Muscle layer of duodenum (tissue), 2 donors: ENCODE measurements around the gene ZMIZ1.

Source experiments
- H3K27ac ChIP-seq: one replicate; pipeline ENCODE4 v1.7.0; 2013; ENCODE audit warnings: mild to moderate bottlenecking, low read length
- H3K27me3 ChIP-seq: one replicate; pipeline ENCODE4 v1.7.0; 2013; ENCODE audit warnings: low read depth, mild to moderate bottlenecking, control low read depth, low read length
- H3K36me3 ChIP-seq, 2 donors: one replicate each; pipeline ENCODE4 v1.7.0; 2013; ENCODE audit warnings: low read length in 2 of 2, control low read depth in 1 of 2, mild to moderate bottlenecking in 1 of 2; ENCODE audit not compliant: insufficient read depth in 2 of 2, control insufficient read depth in 1 of 2
- H3K4me1 ChIP-seq, 2 donors: one replicate each; pipeline ENCODE4 v1.7.0; 2013; ENCODE audit warnings: low read length in 2 of 2, mild to moderate bottlenecking in 2 of 2, control low read depth in 1 of 2, moderate library complexity in 1 of 2; ENCODE audit not compliant: insufficient read depth in 2 of 2, control insufficient read depth in 1 of 2
- H3K4me3 ChIP-seq, 2 donors: one replicate each; pipeline ENCODE4 v1.7.0; 2013; ENCODE audit warnings: low read length in 2 of 2, low read depth in 1 of 2, mild to moderate bottlenecking in 1 of 2
- H3K9me3 ChIP-seq, 2 donors: one replicate each; pipeline ENCODE4 v1.7.0; 2013; ENCODE audit warnings: low read length in 2 of 2, control low read depth in 1 of 2, mild to moderate bottlenecking in 1 of 2; ENCODE audit not compliant: control insufficient read depth in 1 of 2
- donor health status: healthy.

The ZMIZ1 gene

GRCh38 chr10:79111846-79112614 is 43.3 kb downstream of the ZMIZ1 start:
- H3K9me3 ChIP-seq, result no peaks in the 10 kb centered on the region
- peak overlapping the region; percentile 58 for H3K27ac ChIP-seq
- no peak overlapping the region for H3K4me3 ChIP-seq
- peaks cover 7 to 9% of the 10 kb centered on the region in 2 donors for H3K36me3 ChIP-seq
- H3K4me1 ChIP-seq, result peaks cover 10 to 70% of the 10 kb centered on the region in 2 donors
- H3K27me3 ChIP-seq, result no peaks in the 10 kb centered on the region

- Histone ChIP-seq H3K4me3 (peak overlapping the region in 1 of 2 donors; percentile 21), H3K36me3 (peaks cover 7 to 9% of the 10 kb centered on the region in 2 donors), H3K27ac (peak overlapping the region; percentile 58), H3K9me3 (no peaks in the 10 kb centered on the region), H3K27me3 (no peaks in the 10 kb centered on the region), H3K4me1 (peaks cover 10 to 70% of the 10 kb centered on the region in 2 donors)
Measured at GRCh38 chr10:79112881-79113431, 44.2 kb downstream of the ZMIZ1 start.

GRCh38 chr10:79113827-79114226 is 45.1 kb downstream of the ZMIZ1 start:
- peak overlapping the region; percentile 58 for H3K27ac ChIP-seq
- no peaks in the 10 kb centered on the region for H3K9me3 ChIP-seq
- peaks cover 10 to 61% of the 10 kb centered on the region in 2 donors for H3K4me1 ChIP-seq
- no peaks in the 10 kb centered on the region for H3K27me3 ChIP-seq
- H3K36me3 ChIP-seq, result peaks cover 7 to 9% of the 10 kb centered on the region in 2 donors
- no peak overlapping the region for H3K4me3 ChIP-seq

GRCh38 chr10:79115302-79115701 is 46.5 kb downstream of the ZMIZ1 start:
- H3K36me3 ChIP-seq, result peaks cover 16 to 17% of the 10 kb centered on the region in 2 donors
- no peak overlapping the region for H3K4me3 ChIP-seq
- no peak overlapping the region for H3K27ac ChIP-seq
- H3K27me3 ChIP-seq, result no peaks in the 10 kb centered on the region
- H3K9me3 ChIP-seq, result no peaks in the 10 kb centered on the region
- H3K4me1 ChIP-seq, result peaks cover 10 to 60% of the 10 kb centered on the region in 2 donors

GRCh38 chr10:79116368-79116767 is 47.6 kb downstream of the ZMIZ1 start:
- H3K36me3 ChIP-seq, result peaks cover 12 to 20% of the 10 kb centered on the region in 2 donors
- H3K27ac ChIP-seq, result no peak overlapping the region
- no peaks in the 10 kb centered on the region for H3K27me3 ChIP-seq
- no peak overlapping the region for H3K4me3 ChIP-seq
- H3K9me3 ChIP-seq, result no peaks in the 10 kb centered on the region
- peaks cover 10 to 60% of the 10 kb centered on the region in 2 donors for H3K4me1 ChIP-seq

GRCh38 chr10:79116801-79117723 is 48.3 kb downstream of the ZMIZ1 start:
- peaks cover 13 to 24% of the 10 kb centered on the region in 2 donors for H3K36me3 ChIP-seq
- H3K4me3 ChIP-seq, result no peak overlapping the region
- no peaks in the 10 kb centered on the region for H3K27me3 ChIP-seq
- H3K27ac ChIP-seq, result no peak overlapping the region
- H3K4me1 ChIP-seq, result peaks cover 10 to 54% of the 10 kb centered on the region in 2 donors
- no peaks in the 10 kb centered on the region for H3K9me3 ChIP-seq

- no peak overlapping the region for H3K27ac ChIP-seq
Measured at GRCh38 chr10:79118286-79119202, 49.8 kb downstream of the ZMIZ1 start.

GRCh38 chr10:79119306-79119705 is 50.5 kb downstream of the ZMIZ1 start:
- Histone ChIP-seq H3K9me3 (no peaks in the 10 kb centered on the region), H3K36me3 (peaks cover 26 to 43% of the 10 kb centered on the region in 2 donors), H3K4me3 (no peak overlapping the region), H3K4me1 (peaks cover 10 to 34% of the 10 kb centered on the region in 2 donors), H3K27ac (no peak overlapping the region), H3K27me3 (no peaks in the 10 kb centered on the region)

More at GRCh38 chr10:79118286-79119202, 49.8 kb downstream of the ZMIZ1 start:
- Histone ChIP-seq H3K4me3 (no peak overlapping the region), H3K4me1 (peaks cover 10 to 39% of the 10 kb centered on the region in 2 donors), H3K27me3 (no peaks in the 10 kb centered on the region), H3K9me3 (no peaks in the 10 kb centered on the region), H3K36me3 (peaks cover 21 to 38% of the 10 kb centered on the region in 2 donors)

GRCh38 chr10:79123547-79123963 is 54.8 kb downstream of the ZMIZ1 start:
- Histone ChIP-seq H3K27ac (no peak overlapping the region), H3K4me1 (peaks cover 4 to 33% of the 10 kb centered on the region in 2 donors), H3K4me3 (no peak overlapping the region), H3K36me3 (peaks cover 38 to 67% of the 10 kb centered on the region in 2 donors), H3K9me3 (no peaks in the 10 kb centered on the region), H3K27me3 (no peaks in the 10 kb centered on the region)

GRCh38 chr10:79124066-79124465 is 55.3 kb downstream of the ZMIZ1 start:
- no peak overlapping the region for H3K4me3 ChIP-seq
- H3K27me3 ChIP-seq, result no peaks in the 10 kb centered on the region
- H3K4me1 ChIP-seq, result peaks cover 7 to 38% of the 10 kb centered on the region in 2 donors
- peaks cover 38 to 67% of the 10 kb centered on the region in 2 donors for H3K36me3 ChIP-seq
- no peaks in the 10 kb centered on the region for H3K9me3 ChIP-seq
- H3K27ac ChIP-seq, result no peak overlapping the region
